ENCODE data around the gene PTH1R. TPM values are rescaled to one million over a fixed set of nuclear protein-coding genes. Genes with fewer than 3 reads are reported as not detected.

The PTH1R gene
- total RNA-seq, 1 donor from 2014 or later = 6.2 TPM

DNA sequence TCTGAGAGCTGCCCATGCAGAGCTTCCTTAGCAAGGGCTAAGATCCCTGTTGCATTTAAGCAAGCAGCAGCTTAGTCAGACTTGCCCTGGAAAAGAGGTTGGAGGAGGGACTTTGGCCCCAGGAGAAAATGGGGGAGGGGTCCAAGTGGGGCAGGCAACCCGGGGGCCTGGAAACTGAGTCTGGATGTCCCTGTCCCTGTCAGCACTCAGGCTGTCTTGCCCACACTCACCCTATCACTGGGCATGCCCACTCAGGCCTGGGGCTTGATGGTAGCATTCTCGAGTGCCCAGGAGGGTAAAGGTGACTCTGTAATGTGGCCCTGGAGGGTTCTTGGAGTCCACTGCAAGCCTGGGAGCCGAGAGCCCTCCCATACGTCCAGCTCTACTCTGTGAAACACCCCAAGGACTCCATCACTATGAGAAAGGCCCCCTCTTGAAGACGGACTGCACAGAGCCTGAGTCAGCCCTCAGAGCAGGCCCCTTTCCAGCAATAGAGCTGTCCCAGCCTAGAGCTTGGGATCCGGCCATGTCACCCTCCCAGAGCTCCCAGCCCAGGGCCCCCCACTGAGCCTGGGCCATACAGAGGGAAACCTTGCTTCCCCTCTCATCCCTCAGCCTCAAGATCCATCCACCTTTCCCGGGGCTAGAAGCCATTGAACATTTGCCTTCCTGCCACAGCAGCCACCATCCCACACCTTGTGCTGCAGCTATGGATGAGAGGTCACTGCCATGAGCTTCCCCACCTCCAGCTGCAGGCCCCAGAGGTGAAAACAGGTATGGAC is 27.6 kb upstream of the PTH1R start:
- peaks cover 5% of the 10 kb centered on the region for H3K4me1 Mint-ChIP-seq (ENCODE audit: unreplicated experiment)
- no peaks in the 10 kb centered on the region for H3K9me3 Mint-ChIP-seq (ENCODE audit: unreplicated experiment)
- H3K36me3 Mint-ChIP-seq (ENCODE audit: low read depth, unreplicated experiment) = no peaks in the 10 kb centered on the region
- peaks cover 5% of the 10 kb centered on the region for H3K27me3 Mint-ChIP-seq (ENCODE audit: unreplicated experiment)
- H3K27ac Mint-ChIP-seq (ENCODE audit: unreplicated experiment) = no peak overlapping the region
- no peak for DNase-seq (ENCODE audit: low spot score)
- TF ChIP-seq, protein P1, sequence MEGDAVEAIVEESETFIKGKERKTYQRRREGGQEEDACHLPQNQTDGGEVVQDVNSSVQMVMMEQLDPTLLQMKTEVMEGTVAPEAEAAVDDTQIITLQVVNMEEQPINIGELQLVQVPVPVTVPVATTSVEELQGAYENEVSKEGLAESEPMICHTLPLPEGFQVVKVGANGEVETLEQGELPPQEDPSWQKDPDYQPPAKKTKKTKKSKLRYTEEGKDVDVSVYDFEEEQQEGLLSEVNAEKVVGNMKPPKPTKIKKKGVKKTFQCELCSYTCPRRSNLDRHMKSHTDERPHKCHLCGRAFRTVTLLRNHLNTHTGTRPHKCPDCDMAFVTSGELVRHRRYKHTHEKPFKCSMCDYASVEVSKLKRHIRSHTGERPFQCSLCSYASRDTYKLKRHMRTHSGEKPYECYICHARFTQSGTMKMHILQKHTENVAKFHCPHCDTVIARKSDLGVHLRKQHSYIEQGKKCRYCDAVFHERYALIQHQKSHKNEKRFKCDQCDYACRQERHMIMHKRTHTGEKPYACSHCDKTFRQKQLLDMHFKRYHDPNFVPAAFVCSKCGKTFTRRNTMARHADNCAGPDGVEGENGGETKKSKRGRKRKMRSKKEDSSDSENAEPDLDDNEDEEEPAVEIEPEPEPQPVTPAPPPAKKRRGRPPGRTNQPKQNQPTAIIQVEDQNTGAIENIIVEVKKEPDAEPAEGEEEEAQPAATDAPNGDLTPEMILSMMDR (IDR thresholded peaks at IDR 0.05; ENCODE audit: unreplicated experiment) = no peak
- H3K4me3 Mint-ChIP-seq (ENCODE audit: unreplicated experiment) = no peak overlapping the region

DNA sequence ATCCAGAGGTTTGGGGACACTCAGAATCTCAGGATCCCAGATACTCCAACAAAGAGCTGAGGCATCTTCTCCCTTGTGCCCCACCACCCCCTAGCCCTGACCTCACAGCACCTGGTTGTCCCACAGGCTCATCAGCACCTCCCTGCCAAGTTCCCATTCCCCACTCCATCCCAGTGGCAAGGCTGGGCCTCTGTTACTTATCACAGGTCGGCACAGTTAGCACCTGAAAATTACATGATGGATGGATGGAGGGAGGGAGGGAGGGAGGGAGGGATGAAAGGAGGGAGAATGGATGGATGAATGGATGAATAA is 27.1 kb upstream of the PTH1R start:
- DNase-seq (ENCODE audit: low spot score) = no peak
- peaks cover 5% of the 10 kb centered on the region for H3K27me3 Mint-ChIP-seq (ENCODE audit: unreplicated experiment)
- H3K4me1 Mint-ChIP-seq (ENCODE audit: unreplicated experiment) = peaks cover 5% of the 10 kb centered on the region
- TF ChIP-seq, protein P1 (IDR thresholded peaks at IDR 0.05; ENCODE audit: unreplicated experiment) = no peak
- H3K9me3 Mint-ChIP-seq (ENCODE audit: unreplicated experiment) = no peaks in the 10 kb centered on the region
- no peaks in the 10 kb centered on the region for H3K36me3 Mint-ChIP-seq (ENCODE audit: low read depth, unreplicated experiment)
- H3K27ac Mint-ChIP-seq (ENCODE audit: unreplicated experiment) = no peak overlapping the region
- H3K4me3 Mint-ChIP-seq (ENCODE audit: unreplicated experiment) = no peak overlapping the region

DNA sequence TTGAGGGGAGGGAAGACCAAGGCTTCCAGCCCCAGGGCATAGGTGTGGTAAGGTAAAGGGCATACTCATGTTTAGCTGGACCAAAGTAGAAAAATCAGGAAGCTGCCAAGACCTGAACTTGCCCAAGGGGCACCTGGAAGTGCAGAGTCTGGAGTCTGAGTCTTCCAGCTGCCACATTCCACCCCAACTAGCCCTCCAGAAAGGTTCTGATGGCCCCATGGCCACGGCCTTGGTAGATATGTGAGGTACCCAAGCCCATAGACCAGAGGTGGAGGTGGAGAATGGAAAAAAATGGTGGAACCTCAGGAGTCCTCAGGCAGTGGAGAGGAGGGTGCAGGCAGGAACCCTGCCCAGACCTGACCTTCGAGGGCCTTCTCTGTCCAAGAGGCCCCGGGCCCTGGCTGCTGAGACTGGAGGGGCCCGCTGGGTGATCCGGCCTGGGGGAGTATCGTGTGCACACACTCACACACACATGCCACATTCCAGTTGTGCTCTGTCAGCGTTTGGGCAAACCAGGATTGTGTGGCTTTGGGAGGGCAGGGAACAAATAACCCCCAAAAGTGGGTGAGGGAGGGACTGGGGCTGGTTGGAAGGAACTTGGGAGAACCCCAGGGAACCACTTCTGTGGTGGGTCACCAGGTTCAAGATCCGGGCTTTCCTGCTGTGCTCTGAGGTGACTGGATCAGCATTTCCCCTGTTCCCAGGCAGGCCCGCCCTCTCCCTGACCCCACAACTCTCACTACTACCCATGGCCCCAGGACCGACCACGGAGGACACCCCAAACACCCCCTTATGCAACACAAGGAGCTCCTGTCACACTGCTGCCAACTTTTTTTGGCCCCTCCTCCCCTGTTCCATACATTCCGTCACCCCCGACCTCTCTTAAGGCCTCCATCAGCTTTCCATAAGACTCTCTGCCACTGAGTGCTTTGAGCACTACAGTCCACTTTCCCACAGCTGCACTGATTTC is 25.9 kb upstream of the PTH1R start:
- TF ChIP-seq, protein P1 (IDR thresholded peaks at IDR 0.05; ENCODE audit: unreplicated experiment) = no peak
- no peak for DNase-seq (ENCODE audit: low spot score)
- Mint-ChIP-seq H3K27me3 (ENCODE audit: unreplicated experiment) (peaks cover 5% of the 10 kb centered on the region), H3K4me3 (ENCODE audit: unreplicated experiment) (no peak overlapping the region), H3K36me3 (ENCODE audit: low read depth, unreplicated experiment) (no peaks in the 10 kb centered on the region), H3K27ac (ENCODE audit: unreplicated experiment) (no peak overlapping the region), H3K9me3 (ENCODE audit: unreplicated experiment) (no peaks in the 10 kb centered on the region), H3K4me1 (ENCODE audit: unreplicated experiment) (peaks cover 5% of the 10 kb centered on the region)

DNA sequence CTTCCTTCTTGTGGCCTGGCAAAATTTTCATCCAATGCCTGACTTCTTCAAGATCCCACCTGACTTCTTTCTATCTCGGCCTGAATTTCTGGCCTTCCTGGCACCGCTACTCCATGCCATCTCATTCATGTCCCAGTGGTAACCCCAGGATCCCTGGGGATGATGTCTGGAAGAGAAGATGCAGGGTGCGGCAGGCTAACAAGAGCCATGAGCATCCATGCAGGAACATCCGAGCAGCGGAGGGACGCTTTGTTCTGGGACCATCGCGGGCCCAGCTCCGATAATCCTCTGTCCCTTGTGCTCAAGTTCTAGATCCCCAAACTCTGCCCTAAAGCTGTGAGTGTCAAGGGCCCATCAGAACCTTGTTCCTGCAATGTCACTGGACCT is 25.2 kb upstream of the PTH1R start:
- H3K4me3 Mint-ChIP-seq (ENCODE audit: unreplicated experiment) = no peak overlapping the region
- H3K27me3 Mint-ChIP-seq (ENCODE audit: unreplicated experiment) = peaks cover 5% of the 10 kb centered on the region
- H3K27ac Mint-ChIP-seq (ENCODE audit: unreplicated experiment) = no peak overlapping the region
- no peaks in the 10 kb centered on the region for H3K36me3 Mint-ChIP-seq (ENCODE audit: low read depth, unreplicated experiment)
- TF ChIP-seq, protein P1 (IDR thresholded peaks at IDR 0.05; ENCODE audit: unreplicated experiment) = no peak
- peaks cover 5% of the 10 kb centered on the region for H3K4me1 Mint-ChIP-seq (ENCODE audit: unreplicated experiment)
- no peaks in the 10 kb centered on the region for H3K9me3 Mint-ChIP-seq (ENCODE audit: unreplicated experiment)
- DNase-seq (ENCODE audit: low spot score) = no peak

Data from endothelial cell (in vitro differentiated cells).